Skeletal muscle tissue (tissue), 4 donors: ENCODE data around the gene EXOC3L4. TPM values are rescaled to one million over a fixed set of nuclear protein-coding genes. Genes with fewer than 3 reads are reported as not detected.

ENCODE experiments used
- H3K27ac ChIP-seq: one replicate; pipeline ENCODE4 v1.7.0; 2013; ENCODE audit warnings: mild to moderate bottlenecking, low read depth, low read length, inconsistent platforms
- H3K27me3 ChIP-seq, 3 donors: one replicate each; pipeline ENCODE4 v1.7.0; 2013; ENCODE audit warnings: low read length in 3 of 3; ENCODE audit not compliant: control insufficient read depth in 3 of 3, insufficient read depth in 3 of 3
- H3K36me3 ChIP-seq, 3 donors: one replicate each; pipeline ENCODE4 v1.7.0; 2013; ENCODE audit warnings: low read length in 3 of 3; ENCODE audit not compliant: control insufficient read depth in 3 of 3, insufficient read depth in 3 of 3
- H3K4me1 ChIP-seq, 3 donors: one replicate each; pipeline ENCODE4 v1.7.0; 2013; ENCODE audit warnings: low read length in 3 of 3, mild to moderate bottlenecking in 3 of 3; ENCODE audit not compliant: control insufficient read depth in 3 of 3, insufficient read depth in 3 of 3
- H3K4me3 ChIP-seq, 3 donors: one replicate each; pipeline ENCODE4 v1.7.0; 2013; ENCODE audit warnings: low read length in 3 of 3
- H3K9ac ChIP-seq, 3 donors: one replicate each; pipeline ENCODE4 v1.7.0; 2013; ENCODE audit warnings: low read length in 3 of 3, mild to moderate bottlenecking in 3 of 3, moderate library complexity in 2 of 3, low read depth in 1 of 3
- H3K9me3 ChIP-seq, 3 donors: one replicate each; pipeline ENCODE4 v1.7.0; 2013; ENCODE audit warnings: low read length in 3 of 3; ENCODE audit not compliant: control insufficient read depth in 3 of 3
- total RNA-seq: library from RNA; depleted of rRNA; stranded (reverse); fragments of >200 nt; gene quantifications from one replicate; pipeline ENCODE4 v1.2.3, GENCODE V29; 2014
- donor health status: Osteomylitis.

The EXOC3L4 gene
- total RNA-seq, 1 donor from 2014 or later, result 0.52 TPM

DNA sequence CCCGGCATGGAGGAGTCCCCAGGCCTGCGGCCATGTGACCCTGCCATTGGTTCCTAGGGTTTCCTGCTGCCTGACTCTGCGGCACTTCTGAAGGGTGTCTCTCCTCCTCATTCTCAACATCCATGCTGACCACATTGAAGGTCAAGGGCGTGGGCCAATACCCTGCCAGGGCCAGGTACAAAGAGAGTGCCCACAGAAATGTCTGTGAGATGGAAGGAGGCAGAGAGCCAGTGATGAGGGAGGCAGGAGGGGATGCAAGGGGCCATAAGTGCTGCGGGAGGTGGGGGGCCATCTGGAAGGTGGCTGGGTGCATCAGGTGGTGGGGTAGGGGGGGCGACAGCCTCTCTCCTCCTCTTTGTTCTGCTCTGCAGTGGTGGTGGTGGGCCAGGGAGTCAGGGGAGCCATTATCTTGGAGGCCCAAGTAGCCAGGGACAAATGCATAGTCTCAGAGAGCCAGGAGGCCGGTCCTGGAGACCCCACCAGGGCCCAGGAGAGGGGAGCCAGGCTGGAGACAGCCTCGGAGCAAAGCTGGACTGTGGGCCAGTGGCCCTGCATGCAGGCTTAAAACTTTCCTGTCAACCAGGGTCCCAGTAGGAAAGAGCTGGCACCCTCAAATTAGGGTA is 24.2 kb upstream of the EXOC3L4 start:
- Histone ChIP-seq H3K4me1 (peaks cover 9 to 31% (median 25%) of the 10 kb centered on the region in 3 donors), H3K36me3 (no peaks in the 10 kb centered on the region), H3K9ac (no peak overlapping the region), H3K9me3 (no peaks in the 10 kb centered on the region), H3K4me3 (no peak overlapping the region), H3K27ac (no peak overlapping the region), H3K27me3 (no peaks in the 10 kb centered on the region)

DNA sequence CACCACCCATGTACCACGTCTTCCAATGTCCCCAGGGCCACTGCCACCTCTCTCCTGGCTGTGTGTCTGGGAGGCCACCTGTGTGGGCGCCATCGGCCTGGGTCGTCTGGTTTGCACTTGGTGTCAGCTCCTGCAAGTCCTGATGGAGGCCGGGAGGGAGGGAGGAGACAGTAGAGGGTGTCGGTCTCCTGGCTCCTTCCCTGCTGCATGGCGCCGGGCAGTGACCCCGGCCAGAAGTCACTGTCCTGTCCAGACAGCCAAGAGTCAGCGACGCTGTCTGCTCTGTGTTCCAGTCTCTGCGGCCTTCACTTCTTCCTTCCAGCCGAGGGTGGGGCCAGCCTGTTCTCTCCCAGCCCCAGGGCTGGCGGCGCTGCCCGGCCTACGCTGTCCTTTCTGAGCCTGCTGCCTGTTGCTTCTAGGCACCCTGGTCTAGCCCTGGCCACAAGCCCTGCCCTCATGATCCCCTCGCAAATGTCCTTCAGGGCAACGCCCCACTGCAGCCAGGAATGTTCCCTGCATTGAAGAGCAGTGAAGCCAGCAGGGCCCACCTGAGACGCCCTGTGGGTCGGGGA is 23.5 kb upstream of the EXOC3L4 start:
- no peak overlapping the region for H3K9ac ChIP-seq
- H3K27ac ChIP-seq, result no peak overlapping the region
- no peaks in the 10 kb centered on the region for H3K9me3 ChIP-seq
- no peaks in the 10 kb centered on the region for H3K36me3 ChIP-seq
- peaks cover 9 to 29% (median 22%) of the 10 kb centered on the region in 3 donors for H3K4me1 ChIP-seq
- H3K27me3 ChIP-seq, result no peaks in the 10 kb centered on the region
- H3K4me3 ChIP-seq, result no peak overlapping the region

DNA sequence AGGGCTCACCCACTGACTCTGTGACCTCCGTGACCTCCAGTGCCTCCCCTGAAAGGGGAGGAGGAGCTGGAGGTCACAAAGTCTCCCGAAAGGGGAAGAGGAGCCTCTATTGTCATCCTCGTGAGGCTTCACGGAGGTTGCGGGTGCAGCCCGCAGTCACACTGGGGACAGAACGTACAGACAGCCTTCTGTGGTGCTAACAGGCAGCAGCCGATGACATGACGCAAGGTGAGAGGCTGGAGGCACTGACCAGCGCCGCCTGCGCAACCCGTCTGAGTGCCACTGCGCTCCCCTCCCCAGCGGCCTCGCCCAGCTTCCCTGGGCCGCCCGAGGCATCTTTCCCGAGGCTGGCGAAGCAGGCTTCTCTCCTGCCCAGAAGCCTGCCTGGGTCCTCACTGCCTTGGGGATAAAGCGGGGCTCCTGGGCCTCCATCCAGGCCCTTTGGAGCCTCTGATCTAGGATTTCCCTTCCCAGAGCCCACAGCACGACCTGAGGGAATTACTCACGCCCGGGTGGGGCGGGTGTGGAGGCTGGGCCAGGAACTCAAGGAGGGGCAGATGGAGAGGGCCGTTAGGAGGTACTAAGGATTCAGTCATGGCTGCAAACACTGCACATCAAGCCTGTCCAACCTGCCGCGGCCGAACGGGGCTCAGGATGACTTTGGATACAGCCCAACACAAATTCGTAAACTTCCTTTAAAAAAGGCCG is 22.8 kb upstream of the EXOC3L4 start:
- Histone ChIP-seq H3K27me3 (no peaks in the 10 kb centered on the region), H3K4me3 (no peak overlapping the region), H3K9ac (no peak overlapping the region), H3K9me3 (no peaks in the 10 kb centered on the region), H3K36me3 (no peaks in the 10 kb centered on the region), H3K4me1 (peaks cover 9 to 26% (median 22%) of the 10 kb centered on the region in 3 donors), H3K27ac (no peak overlapping the region)

DNA sequence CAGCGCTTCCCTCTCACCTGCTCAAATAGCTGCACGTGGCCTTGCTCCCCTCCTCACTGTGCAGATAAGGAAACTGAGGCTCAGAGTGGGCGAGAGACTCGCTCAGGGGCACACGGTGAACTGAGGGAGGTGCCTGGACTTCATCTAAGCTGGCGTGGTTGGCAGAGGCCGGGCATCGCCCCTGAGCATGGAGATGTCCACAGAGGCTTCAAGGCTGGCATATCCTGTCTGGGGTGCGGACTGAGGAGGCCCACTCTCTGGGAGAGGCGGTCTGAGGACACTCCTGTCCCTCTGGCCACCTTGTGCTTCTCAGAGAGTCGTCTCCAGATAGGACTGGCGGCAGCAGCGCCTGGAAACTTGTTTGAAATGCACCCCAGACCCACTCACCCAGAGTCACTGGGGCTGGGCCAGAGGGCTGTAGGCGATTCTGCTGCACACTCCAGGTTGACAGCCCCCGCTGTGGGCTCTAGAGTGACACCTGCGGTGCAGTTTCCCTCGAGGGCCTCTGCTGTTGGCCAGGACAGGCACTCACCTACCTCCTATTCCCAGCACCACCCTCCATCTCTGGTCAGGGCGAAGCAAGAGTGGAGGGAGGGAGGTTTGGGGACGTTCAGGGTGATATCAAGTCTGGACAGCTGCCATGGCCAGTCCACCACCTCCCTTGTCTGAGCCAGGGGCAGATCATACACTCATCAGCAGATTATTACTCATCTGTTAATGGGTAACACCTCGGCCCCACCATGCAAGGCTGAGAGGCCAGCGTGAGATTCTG is 21.7 kb upstream of the EXOC3L4 start:
- peaks cover 9 to 26% (median 22%) of the 10 kb centered on the region in 3 donors for H3K4me1 ChIP-seq
- H3K27me3 ChIP-seq, result no peaks in the 10 kb centered on the region
- H3K9ac ChIP-seq, result no peak overlapping the region
- no peak overlapping the region for H3K4me3 ChIP-seq
- no peaks in the 10 kb centered on the region for H3K36me3 ChIP-seq
- no peak overlapping the region for H3K27ac ChIP-seq
- H3K9me3 ChIP-seq, result no peaks in the 10 kb centered on the region

DNA sequence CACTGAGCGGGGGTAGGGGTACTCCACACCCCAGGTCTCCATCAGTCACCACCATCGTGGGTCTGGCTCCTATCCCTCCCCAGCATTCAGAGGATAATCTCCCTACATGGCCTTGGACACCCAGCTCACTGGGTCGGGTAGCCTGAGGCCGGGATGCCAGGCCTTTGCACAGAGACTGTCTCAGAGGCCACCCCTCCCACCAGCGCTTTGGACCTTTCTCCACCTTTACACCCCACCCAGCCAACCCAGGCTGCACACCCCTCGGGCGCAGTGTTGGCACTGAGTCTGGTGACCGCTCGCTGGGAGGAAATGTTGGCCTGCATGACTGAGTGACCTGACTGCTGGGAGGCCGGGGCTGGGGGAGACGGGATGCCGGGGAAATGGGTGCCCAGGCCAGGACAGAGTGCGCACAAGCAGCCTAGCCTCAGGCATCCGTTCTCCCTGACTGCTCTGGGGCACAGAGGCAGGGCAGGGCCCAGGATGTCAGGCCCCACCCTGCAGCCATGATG is 21.1 kb upstream of the EXOC3L4 start:
- Histone ChIP-seq H3K27me3 (no peaks in the 10 kb centered on the region), H3K9me3 (no peaks in the 10 kb centered on the region), H3K9ac (no peak overlapping the region), H3K36me3 (no peaks in the 10 kb centered on the region), H3K4me1 (peaks cover 9 to 23% (median 22%) of the 10 kb centered on the region in 3 donors), H3K4me3 (no peak overlapping the region), H3K27ac (no peak overlapping the region)

DNA sequence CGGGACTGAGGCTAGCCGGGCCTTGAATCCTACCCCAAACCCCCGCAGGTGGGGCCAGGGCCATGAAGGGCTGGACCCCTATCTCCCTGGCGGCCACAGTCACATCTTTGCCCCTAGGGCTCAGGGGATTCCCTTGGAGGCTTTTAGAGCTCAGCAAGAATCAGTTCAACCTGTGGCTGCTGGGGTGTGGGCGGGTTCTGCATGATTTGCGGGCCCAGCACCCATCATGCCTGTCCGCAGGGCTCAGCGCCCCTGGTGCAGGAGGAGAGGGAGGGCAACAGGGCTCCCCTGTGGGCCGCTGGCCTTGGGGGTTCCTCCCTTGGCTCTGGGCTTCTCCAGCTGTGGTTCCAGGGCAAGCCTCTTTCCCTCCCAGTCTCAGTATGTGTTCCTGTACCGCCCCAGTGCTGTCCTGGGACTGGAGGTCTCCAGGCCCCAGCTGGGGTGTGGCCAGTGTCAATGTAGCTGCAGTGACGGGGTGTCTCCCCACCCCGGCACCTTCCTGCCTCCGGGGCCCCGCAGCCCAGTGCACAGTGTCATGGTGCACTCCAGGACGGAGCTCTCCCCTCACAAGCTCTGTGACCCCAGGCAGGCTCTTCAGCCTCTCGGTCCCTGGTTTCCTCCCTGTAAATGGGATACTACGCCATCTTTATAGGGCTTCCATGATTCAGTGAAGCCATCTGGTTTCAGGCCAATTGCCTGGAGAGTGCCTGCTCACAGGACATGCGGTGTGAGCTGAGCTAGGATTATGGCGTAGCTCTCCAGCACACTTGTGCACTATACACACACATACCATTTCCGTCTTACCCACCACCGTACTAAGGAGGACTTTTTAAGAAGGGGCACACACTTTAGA is 20.4 kb upstream of the EXOC3L4 start:
- no peak overlapping the region for H3K27ac ChIP-seq
- no peaks in the 10 kb centered on the region for H3K9me3 ChIP-seq
- H3K36me3 ChIP-seq, result no peaks in the 10 kb centered on the region
- H3K9ac ChIP-seq, result peak overlapping the region in 2 of 3 donors; percentile 3 to 14
- peaks cover 7 to 23% (median 22%) of the 10 kb centered on the region in 3 donors for H3K4me1 ChIP-seq
- no peak overlapping the region for H3K4me3 ChIP-seq
- no peaks in the 10 kb centered on the region for H3K27me3 ChIP-seq

DNA sequence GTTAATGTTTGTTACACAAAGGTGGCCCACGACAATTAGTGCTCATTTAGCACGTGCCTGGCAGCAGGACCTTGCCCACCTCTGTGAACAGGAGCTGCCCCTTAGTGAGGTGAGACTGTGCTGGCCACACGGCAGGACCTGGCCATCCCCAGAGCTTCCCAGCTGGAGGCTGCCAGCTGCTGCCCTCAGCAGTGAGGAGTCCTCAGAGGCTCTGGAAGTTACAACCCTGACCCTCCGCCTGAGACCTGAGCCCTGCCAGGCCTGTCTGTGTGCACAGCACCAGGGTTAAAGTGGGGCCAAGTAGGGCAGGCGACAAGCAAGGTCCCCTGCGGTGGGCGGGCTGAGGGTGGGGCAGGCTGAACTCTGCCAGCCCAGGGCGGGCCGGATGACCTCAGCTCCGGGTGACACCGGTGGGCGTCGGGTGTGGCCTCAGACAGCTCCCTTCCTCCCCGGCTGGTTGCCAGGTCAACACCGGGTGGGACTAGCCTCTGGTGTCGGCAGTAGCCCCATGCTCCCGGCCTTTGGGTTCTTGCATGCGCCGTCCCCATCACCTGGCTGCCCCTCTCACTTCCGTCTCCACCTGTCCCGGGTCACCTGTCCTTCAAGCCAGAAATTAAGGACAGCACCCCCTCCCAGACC is 19.7 kb upstream of the EXOC3L4 start:
- H3K36me3 ChIP-seq, result no peaks in the 10 kb centered on the region
- H3K4me3 ChIP-seq, result peak overlapping the region; percentile 2 to 56 (median 54)
- no peaks in the 10 kb centered on the region for H3K9me3 ChIP-seq
- peaks cover 7 to 23% (median 22%) of the 10 kb centered on the region in 3 donors for H3K4me1 ChIP-seq
- H3K9ac ChIP-seq, result peak overlapping the region; percentile 14 to 70 (median 20)
- no peaks in the 10 kb centered on the region for H3K27me3 ChIP-seq
- no peak overlapping the region for H3K27ac ChIP-seq

DNA sequence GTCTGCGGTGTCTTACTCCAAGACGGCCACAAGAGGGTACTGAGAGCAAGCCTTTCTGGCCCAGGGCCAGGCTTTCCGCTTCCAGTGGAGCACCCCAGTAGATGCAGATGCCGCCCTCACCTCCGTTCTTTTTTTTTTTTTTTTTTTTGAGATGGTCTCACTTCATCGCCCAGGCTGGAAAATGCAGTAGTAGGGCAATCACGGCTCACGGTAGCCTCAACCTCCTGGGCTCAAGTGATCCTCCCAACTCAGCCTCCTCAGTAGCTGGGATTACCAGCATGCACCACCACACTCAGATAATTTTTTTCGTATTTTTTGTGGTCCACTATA is 16.1 kb upstream of the EXOC3L4 start:
- Histone ChIP-seq H3K4me3 (no peak overlapping the region), H3K36me3 (no peaks in the 10 kb centered on the region), H3K4me1 (peaks cover 3 to 18% (median 15%) of the 10 kb centered on the region in 3 donors), H3K9ac (no peak overlapping the region), H3K27ac (no peak overlapping the region), H3K9me3 (no peaks in the 10 kb centered on the region), H3K27me3 (peaks cover 3 to 20% (median 8%) of the 10 kb centered on the region in 3 donors)
